MCF 10A (cell line): ENCODE measurements around the gene LSM7. TPM values are rescaled to one million over a fixed set of nuclear protein-coding genes. Genes with fewer than 3 reads are reported as not detected.

Experiments
- BruUV-seq: library from RNA; stranded (reverse); fragments of 400-500 nt; replicated peaks from 2 replicates; lab custom pipeline; 2021; lab: Mats Ljungman, UMichigan
- CTCF ChIA-PET: fragments of 300-600 bp; sonication (Branson Sonifier 250); formaldehyde crosslinking; extraction: SDS; loops from one replicate; lab custom pipeline; 2021; ENCODE audit warnings: antibody characterized with exemption, inconsistent platforms; lab: Yijun Ruan, JAX
- POLR2A ChIA-PET: fragments of 300-600, 350-650 bp; sonication (Branson Sonifier 250); formaldehyde crosslinking; extraction: SDS; loops from one replicate; lab custom pipeline; 2020; ENCODE audit warnings: antibody characterized with exemption, inconsistent platforms; lab: Yijun Ruan, JAX
- DNase-seq: peaks from one replicate; pipeline ENCODE4 v3.0.0-alpha.2; 2018; ENCODE audit not compliant: unreplicated experiment
- H3K27ac Mint-ChIP-seq: one replicate; pipeline ENCODE4 v1.8.0; 2022; ENCODE audit warnings: mild to moderate bottlenecking, low read depth, mixed read lengths; ENCODE audit not compliant: unreplicated experiment
- H3K27me3 Mint-ChIP-seq: one replicate; pipeline ENCODE4 v1.8.0; 2022; ENCODE audit warnings: mixed read lengths; ENCODE audit not compliant: insufficient read depth, unreplicated experiment
- H3K36me3 Mint-ChIP-seq: one replicate; pipeline ENCODE4 v1.8.0; 2022; ENCODE audit warnings: mild to moderate bottlenecking, moderate library complexity, mixed read lengths; ENCODE audit not compliant: insufficient read depth, unreplicated experiment
- H3K4me1 Mint-ChIP-seq: one replicate; pipeline ENCODE4 v1.8.0; 2022; ENCODE audit warnings: mixed read lengths; ENCODE audit not compliant: insufficient read depth, unreplicated experiment
- H3K4me3 Mint-ChIP-seq: one replicate; pipeline ENCODE4 v1.8.0; 2022; ENCODE audit warnings: mild to moderate bottlenecking, moderate library complexity, mixed read lengths; ENCODE audit not compliant: unreplicated experiment
- H3K9me3 Mint-ChIP-seq: one replicate; pipeline ENCODE4 v1.8.0; 2022; ENCODE audit warnings: mixed read lengths; ENCODE audit not compliant: unreplicated experiment
- intact Hi-C: fragments of 100-400 bp; cut with micrococcal nuclease; formaldehyde crosslinking; loops from 2 replicates; pipeline ENCODE4 v1.14.1; 2022
- total RNA-seq: library from RNA; stranded (reverse); gene quantifications from 2 replicates; pipeline ENCODE4 v1.2.3, GENCODE V29; 2022
- TF ChIP-seq, protein P1 (sequence below): fragments of 200-600 bp; IDR thresholded peaks from one replicate; pipeline ENCODE4 v1.8.0; 2022; ENCODE audit warnings: antibody characterized with exemption, mild to moderate bottlenecking; ENCODE audit not compliant: unreplicated experiment

The LSM7 gene
- total RNA-seq, 1 experiment from 2014 or later = 135 TPM

DNA sequence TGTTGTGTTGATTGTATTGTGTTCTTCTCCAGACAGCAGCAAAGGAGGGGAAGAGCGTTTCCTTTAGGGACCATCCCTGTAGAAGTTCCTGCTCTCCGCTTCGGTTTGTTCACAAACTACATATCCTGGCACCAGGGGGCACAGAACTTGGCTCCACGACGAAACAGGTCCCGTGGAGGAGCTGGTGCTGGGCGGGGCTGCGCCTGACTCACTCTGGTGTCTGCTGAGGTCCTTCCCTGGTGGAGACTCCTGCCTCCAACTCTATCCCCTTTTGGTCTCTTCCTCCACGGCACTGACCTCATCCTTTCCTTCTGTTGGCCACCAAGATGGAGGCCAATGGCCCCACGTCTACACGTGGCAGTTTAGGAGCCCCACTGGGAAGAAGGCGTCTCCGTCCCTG lies 46.4 kb upstream of the LSM7 start:
- CTCF ChIA-PET = no interaction called here
- TF ChIP-seq, protein P1, sequence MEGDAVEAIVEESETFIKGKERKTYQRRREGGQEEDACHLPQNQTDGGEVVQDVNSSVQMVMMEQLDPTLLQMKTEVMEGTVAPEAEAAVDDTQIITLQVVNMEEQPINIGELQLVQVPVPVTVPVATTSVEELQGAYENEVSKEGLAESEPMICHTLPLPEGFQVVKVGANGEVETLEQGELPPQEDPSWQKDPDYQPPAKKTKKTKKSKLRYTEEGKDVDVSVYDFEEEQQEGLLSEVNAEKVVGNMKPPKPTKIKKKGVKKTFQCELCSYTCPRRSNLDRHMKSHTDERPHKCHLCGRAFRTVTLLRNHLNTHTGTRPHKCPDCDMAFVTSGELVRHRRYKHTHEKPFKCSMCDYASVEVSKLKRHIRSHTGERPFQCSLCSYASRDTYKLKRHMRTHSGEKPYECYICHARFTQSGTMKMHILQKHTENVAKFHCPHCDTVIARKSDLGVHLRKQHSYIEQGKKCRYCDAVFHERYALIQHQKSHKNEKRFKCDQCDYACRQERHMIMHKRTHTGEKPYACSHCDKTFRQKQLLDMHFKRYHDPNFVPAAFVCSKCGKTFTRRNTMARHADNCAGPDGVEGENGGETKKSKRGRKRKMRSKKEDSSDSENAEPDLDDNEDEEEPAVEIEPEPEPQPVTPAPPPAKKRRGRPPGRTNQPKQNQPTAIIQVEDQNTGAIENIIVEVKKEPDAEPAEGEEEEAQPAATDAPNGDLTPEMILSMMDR = no peak
- intact Hi-C loops = no loop called here
- peaks cover 12% of the 10 kb centered on the region for H3K27me3 Mint-ChIP-seq
- POLR2A ChIA-PET = no interaction called here
- H3K36me3 Mint-ChIP-seq = peaks cover 6% of the 10 kb centered on the region
- H3K27ac Mint-ChIP-seq = no peak overlapping the region
- H3K4me1 Mint-ChIP-seq = peaks cover 12% of the 10 kb centered on the region
- H3K4me3 Mint-ChIP-seq = no peak overlapping the region
- no TSS peak for BruUV-seq
- no peak for DNase-seq
- H3K9me3 Mint-ChIP-seq = peaks cover 14% of the 10 kb centered on the region

DNA sequence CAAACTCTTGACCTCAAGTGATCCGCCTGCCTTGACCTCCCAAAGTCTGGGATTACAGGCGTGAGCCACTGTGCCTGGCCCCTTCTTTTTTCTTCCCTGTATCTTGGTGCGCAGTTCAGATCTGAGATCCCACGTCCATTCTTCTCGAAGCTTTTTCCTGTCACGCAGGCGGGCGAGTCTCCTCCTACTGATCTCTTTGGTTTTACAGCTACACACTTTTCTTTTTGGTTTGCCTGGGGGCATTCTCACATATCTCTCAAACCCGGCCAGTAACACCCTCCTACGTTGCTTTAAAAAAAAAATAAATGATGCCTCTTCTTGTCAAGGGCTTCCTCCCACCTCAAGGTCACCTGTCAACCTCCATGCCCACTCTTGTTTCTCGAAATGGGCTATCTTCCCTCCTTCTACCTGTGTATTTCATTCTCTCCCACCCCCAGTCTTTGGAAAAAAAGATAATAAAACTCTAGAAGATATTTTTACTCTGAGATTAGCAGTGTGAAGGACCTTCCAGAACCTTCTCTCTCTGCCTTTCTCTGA lies 43.8 kb upstream of the LSM7 start:
- no peak for DNase-seq
- ChIA-PET POLR2A (no interaction called here), CTCF (no interaction called here)
- H3K36me3 Mint-ChIP-seq = no peaks in the 10 kb centered on the region
- TF ChIP-seq, protein P1 = no peak
- H3K4me3 Mint-ChIP-seq = no peak overlapping the region
- BruUV-seq = no TSS peak
- H3K27ac Mint-ChIP-seq = no peak overlapping the region
- no peaks in the 10 kb centered on the region for H3K9me3 Mint-ChIP-seq
- intact Hi-C loops = no loop called here
- H3K4me1 Mint-ChIP-seq = peaks cover 12% of the 10 kb centered on the region
- peaks cover 12% of the 10 kb centered on the region for H3K27me3 Mint-ChIP-seq

DNA sequence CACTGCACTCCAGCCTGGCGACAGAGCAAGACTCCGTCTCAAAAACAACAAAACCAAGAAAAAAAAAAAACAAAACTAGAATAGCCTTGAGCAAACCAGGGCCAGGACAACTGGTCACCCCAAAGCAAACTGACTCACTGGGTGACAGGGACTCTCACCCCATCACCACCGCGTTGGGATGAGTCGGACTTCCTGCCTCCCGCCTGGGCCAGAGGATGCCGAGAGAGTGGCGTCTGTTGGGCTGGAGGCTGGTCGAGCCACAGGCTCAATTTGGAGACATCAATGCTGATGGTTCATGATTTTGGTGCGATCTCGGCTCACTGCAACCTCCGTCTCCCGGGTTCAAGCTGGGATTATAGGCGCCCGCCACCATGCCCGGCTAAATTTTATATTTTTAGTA lies 43.3 kb upstream of the LSM7 start:
- no TSS peak for BruUV-seq
- TF ChIP-seq, protein P1 = no peak
- CTCF ChIA-PET = no interaction called here
- H3K27me3 Mint-ChIP-seq = peaks cover 12% of the 10 kb centered on the region
- peaks cover 12% of the 10 kb centered on the region for H3K4me1 Mint-ChIP-seq
- H3K27ac Mint-ChIP-seq = no peak overlapping the region
- no peaks in the 10 kb centered on the region for H3K36me3 Mint-ChIP-seq
- DNase-seq = no peak
- H3K9me3 Mint-ChIP-seq = no peaks in the 10 kb centered on the region
- no peak overlapping the region for H3K4me3 Mint-ChIP-seq
- POLR2A ChIA-PET = no interaction called here
- intact Hi-C loops = no loop called here

DNA sequence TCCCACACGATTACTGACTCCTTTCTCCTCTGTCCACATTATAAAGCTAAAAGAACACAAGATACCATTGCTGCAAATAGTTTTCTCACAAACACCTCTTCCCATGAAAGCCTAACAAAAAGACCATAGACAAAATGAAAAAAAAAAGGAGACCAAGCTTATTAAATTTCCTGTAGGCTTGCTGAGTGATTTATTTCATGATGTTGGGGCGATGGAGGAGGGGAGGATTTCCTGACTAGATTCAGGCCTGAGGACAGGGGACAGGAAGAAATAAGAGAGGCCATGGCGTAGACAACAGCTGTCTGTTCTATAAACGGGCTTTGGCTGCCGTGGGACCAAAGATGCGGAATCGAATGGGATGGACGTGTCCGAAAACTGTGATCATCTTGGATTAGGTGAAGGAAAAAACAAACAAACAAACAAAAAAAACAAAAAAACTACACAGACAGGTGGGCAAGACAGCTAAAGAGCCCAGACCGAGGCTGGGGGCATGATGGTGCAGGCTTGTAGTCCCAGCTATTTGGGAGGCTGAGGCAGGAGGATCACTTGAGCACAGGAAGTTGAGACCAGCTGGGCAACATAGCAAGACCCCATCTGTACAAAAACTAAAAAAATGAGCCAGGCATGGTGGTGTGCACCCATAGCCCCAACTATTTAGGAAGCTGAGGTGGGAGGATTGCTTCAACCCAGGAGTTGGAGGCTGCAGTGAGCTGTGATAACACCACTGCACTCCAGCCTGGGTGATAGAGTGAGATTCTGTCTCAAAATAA lies 37.0 kb upstream of the LSM7 start:
- Mint-ChIP-seq H3K27ac (no peak overlapping the region), H3K36me3 (no peaks in the 10 kb centered on the region), H3K27me3 (peaks cover 19% of the 10 kb centered on the region), H3K4me3 (no peak overlapping the region), H3K9me3 (no peaks in the 10 kb centered on the region), H3K4me1 (no peaks in the 10 kb centered on the region)
- no TSS peak for BruUV-seq
- DNase-seq = no peak
- POLR2A ChIA-PET = interaction anchor here (0.6 to 1.0 kb wide), 3 partner anchors 58 to 1096 kb away, joined by 3 read pairs; partner anchors contain the start of genes AMH and CIRBP
- CTCF ChIA-PET = interaction anchor here (0.6 to 0.7 kb wide), 2 partner anchors 230 to 295 kb away, joined by 3 to 4 read pairs; no protein-coding TSS in a partner anchor
- TF ChIP-seq, protein P1 = no peak
- intact Hi-C loops = no loop called here
